GM12874 (cell line): ENCODE measurements around the gene MGAT5.

ENCODE experiments used
- CTCF ChIP-seq: IDR thresholded peaks from 2 replicates; pipeline ENCODE4 v1.5.1; 2011; ENCODE audit warnings: low read depth, mild to moderate bottlenecking, control low read depth, low read length, moderate library complexity; ENCODE audit not compliant: insufficient read depth

The MGAT5 gene

GRCh38 chr2:134254824-134255223 is 952 bp downstream of the MGAT5 start:
- TF ChIP-seq CTCF = no peak

GRCh38 chr2:134256956-134257355 is 3.1 kb downstream of the MGAT5 start:
- TF ChIP-seq CTCF = no peak

- TF ChIP-seq CTCF = no peak
Measured at GRCh38 chr2:134257509-134257908, 3.6 kb downstream of the MGAT5 start.

GRCh38 chr2:134257965-134258683 is 4.3 kb downstream of the MGAT5 start:
- TF ChIP-seq CTCF = no peak

- no peak for TF ChIP-seq CTCF
Measured at GRCh38 chr2:134258684-134259388, 5.0 kb downstream of the MGAT5 start.

GRCh38 chr2:134259571-134259970 is 5.7 kb downstream of the MGAT5 start:
- no peak for TF ChIP-seq CTCF

GRCh38 chr2:134259994-134260393 is 6.1 kb downstream of the MGAT5 start:
- TF ChIP-seq CTCF = no peak
